H1 (cell line): ENCODE measurements around the gene VWA5B2. TPM values are rescaled to one million over a fixed set of nuclear protein-coding genes. Genes with fewer than 3 reads are reported as not detected.

Experiments used
- CTCF ChIA-PET: fragments of 300-600 bp; sonication (Branson Sonifier 250); formaldehyde crosslinking; loops from one replicate; lab custom pipeline; 2021; ENCODE audit not compliant: partially characterized antibody; lab: Charles Lee
- POLR2A ChIA-PET: fragments of 300-600 bp; sonication (Branson Sonifier 250); formaldehyde crosslinking; loops from one replicate; lab custom pipeline; 2021; ENCODE audit warnings: inconsistent platforms; ENCODE audit not compliant: partially characterized antibody; lab: Charles Lee
- DNase-seq, 2 experiments: peaks; one replicate each; pipeline versions ENCODE4 v3.0.0 to v3.0.0-alpha.2; 2010 to 2022; ENCODE audit warnings: low spot score in 2 of 2, low read depth in 1 of 2, mixed read lengths in 1 of 2
- FAIRE-seq: peaks from 2 replicates; lab custom pipeline; 2011; peaks lifted over from hg19 to GRCh38; lab: Jason Lieb, UNC
- H2AFZ ChIP-seq: 2 replicates; pipeline ENCODE4 v1.8.1; 2012; ENCODE audit warnings: low read length, inconsistent platforms
- H2AK5ac ChIP-seq: 2 replicates; pipeline ENCODE4 v1.6.1; 2013; ENCODE audit warnings: low read depth, low read length
- H2BK120ac ChIP-seq: replicated peaks from 2 replicates; pipeline ENCODE3; 2013; ENCODE audit warnings: low read depth, low read length, inconsistent platforms
- H2BK12ac ChIP-seq: 2 replicates; pipeline ENCODE4 v1.6.1; 2013; ENCODE audit warnings: low read depth, low read length
- H2BK15ac ChIP-seq: 2 replicates; pipeline ENCODE4 v1.6.1; 2013; ENCODE audit warnings: low read length
- H2BK20ac ChIP-seq: 2 replicates; pipeline ENCODE4 v1.6.1; 2013; ENCODE audit warnings: low read length
- H2BK5ac ChIP-seq: 2 replicates; pipeline ENCODE4 v1.6.1; 2013; ENCODE audit warnings: low read depth, low read length
- H3K14ac ChIP-seq: 2 replicates; pipeline ENCODE4 v1.6.1; 2013; ENCODE audit warnings: inconsistent platforms; ENCODE audit not compliant: insufficient read length
- H3K18ac ChIP-seq: 2 replicates; pipeline ENCODE4 v1.6.1; 2013; ENCODE audit warnings: low read length; ENCODE audit errors: extremely low read depth
- H3K23ac ChIP-seq: 2 replicates; pipeline ENCODE4 v1.6.1; 2013; ENCODE audit warnings: inconsistent platforms; ENCODE audit not compliant: insufficient read length
- H3K23me2 ChIP-seq: 2 replicates; pipeline ENCODE4 v1.6.1; 2013; ENCODE audit warnings: low read depth, low read length
- H3K27ac ChIP-seq: 2 replicates; pipeline ENCODE4 v1.6.1; 2011; ENCODE audit warnings: low read depth, low read length, inconsistent platforms
- H3K27me3 ChIP-seq, 4 experiments: replicated peaks in 1 of 4; 1 replicate in 1 of 4; 2 replicates in 3 of 4; pipeline versions ENCODE4 v1.6.1 to v1.8.1; 2011 to 2013; ENCODE audit warnings: low read length in 3 of 4, mild to moderate bottlenecking in 3 of 4, inconsistent platforms in 2 of 4, mixed read lengths in 2 of 4, moderate library complexity in 1 of 4; ENCODE audit not compliant: control insufficient read depth in 3 of 4, insufficient read depth in 3 of 4; ENCODE audit errors: extremely low read depth in 1 of 4
- H3K36me3 ChIP-seq, 4 experiments: 2 replicates each; pipeline versions ENCODE4 v1.6.1 to v1.8.1; 2011 to 2013; ENCODE audit warnings: mild to moderate bottlenecking in 4 of 4, low read length in 3 of 4, moderate library complexity in 2 of 4, control low read depth in 1 of 4, inconsistent platforms in 1 of 4; ENCODE audit not compliant: insufficient read depth in 4 of 4, control insufficient read depth in 2 of 4
- H3K4ac ChIP-seq: replicated peaks from 2 replicates; pipeline ENCODE3; 2013; ENCODE audit warnings: low read length, low read depth, mixed read lengths, inconsistent platforms; ENCODE audit not compliant: insufficient read length
- H3K4me1 ChIP-seq, 4 experiments: replicated peaks in 1 of 4; 1 replicate in 1 of 4; 2 replicates in 3 of 4; pipeline versions ENCODE4 v1.6.1 to v1.8.1; 2011 to 2013; ENCODE audit warnings: low read length in 3 of 4, inconsistent platforms in 2 of 4, mixed read lengths in 1 of 4; ENCODE audit not compliant: insufficient read depth in 4 of 4, control insufficient read depth in 3 of 4
- H3K4me2 ChIP-seq, 2 experiments: 2 replicates each; pipeline versions ENCODE4 v1.6.1 to v1.8.1; 2011 to 2013; ENCODE audit warnings: low read depth in 2 of 2, low read length in 2 of 2, control low read depth in 1 of 2, inconsistent platforms in 1 of 2, mild to moderate bottlenecking in 1 of 2; ENCODE audit not compliant: insufficient read depth in 1 of 2
- H3K4me3 ChIP-seq, 4 experiments: fragments of 200-600, 300-600 bp in 1 of 4; sonication (generic), shearing (Covaris generic), sonication (Bioruptor Twin) in 1 of 4; 2 replicates each; pipeline versions ENCODE4 v1.5.1 to v1.8.1; 2011 to 2016; ENCODE audit warnings: low read length in 4 of 4, low read depth in 3 of 4, control low read depth in 2 of 4, inconsistent platforms in 2 of 4, mild to moderate bottlenecking in 2 of 4, mixed read lengths in 1 of 4, moderate library complexity in 1 of 4; ENCODE audit not compliant: insufficient read depth in 2 of 4; ENCODE audit errors: extremely low read depth in 1 of 4
- H3K56ac ChIP-seq: replicated peaks from 2 replicates; pipeline ENCODE3; 2013; ENCODE audit warnings: low read depth, mild to moderate bottlenecking, mixed read lengths, low read length, inconsistent platforms; ENCODE audit not compliant: insufficient read length
- H3K79me1 ChIP-seq: 2 replicates; pipeline ENCODE4 v1.6.1; 2013; ENCODE audit warnings: low read depth, low read length, control low read depth
- H3K79me2 ChIP-seq, 2 experiments: 2 replicates each; pipeline versions ENCODE4 v1.6.1 to v1.8.1; 2012 to 2013; ENCODE audit warnings: low read length in 2 of 2, mild to moderate bottlenecking in 2 of 2, inconsistent platforms in 1 of 2; ENCODE audit not compliant: insufficient read depth in 2 of 2, control insufficient read depth in 1 of 2
- H3K9ac ChIP-seq, 4 experiments: replicated peaks in 1 of 4; 1 replicate in 1 of 4; 2 replicates in 3 of 4; pipeline versions ENCODE4 v1.6.1 to v1.8.1; 2011 to 2013; ENCODE audit warnings: low read depth in 3 of 4, low read length in 3 of 4, control low read depth in 2 of 4, mild to moderate bottlenecking in 2 of 4, moderate library complexity in 2 of 4, inconsistent platforms in 1 of 4; ENCODE audit errors: extremely low read depth in 1 of 4
- H3K9me3 ChIP-seq, 2 experiments: 2 replicates each; pipeline versions ENCODE4 v1.6.1 to v1.8.1; 2012 to 2013; ENCODE audit warnings: mild to moderate bottlenecking in 2 of 2, moderate library complexity in 2 of 2, control low read depth in 1 of 2, inconsistent platforms in 1 of 2, low read depth in 1 of 2, low read length in 1 of 2, mixed read lengths in 1 of 2; ENCODE audit not compliant: insufficient read depth in 2 of 2
- H4K20me1 ChIP-seq, 2 experiments: replicated peaks in 1 of 2; 2 replicates each; pipeline versions ENCODE3 to v1.8.1; 2011 to 2013; ENCODE audit warnings: inconsistent platforms in 2 of 2, low read length in 2 of 2, mild to moderate bottlenecking in 1 of 2; ENCODE audit not compliant: insufficient read depth in 2 of 2, control insufficient read depth in 1 of 2
- H4K5ac ChIP-seq: 2 replicates; pipeline ENCODE4 v1.6.1; 2013; ENCODE audit warnings: low read length, low read depth, mixed read lengths, inconsistent platforms; ENCODE audit not compliant: insufficient read length
- H4K8ac ChIP-seq: 2 replicates; pipeline ENCODE4 v1.8.0; 2013; ENCODE audit warnings: mild to moderate bottlenecking, moderate library complexity, low read length, inconsistent platforms; ENCODE audit not compliant: insufficient read depth; ENCODE audit errors: extremely low read depth
- H4K91ac ChIP-seq: replicated peaks from 2 replicates; pipeline ENCODE3; 2013; ENCODE audit warnings: low read length, mixed read lengths, inconsistent platforms; ENCODE audit not compliant: insufficient read length
- ASH2L ChIP-seq: fragments of 200-600, 300-600 bp; sonication (generic); IDR thresholded peaks from one replicate; pipeline ENCODE4 v1.7.1; 2017; ENCODE audit warnings: low read length
- CHD1 ChIP-seq: IDR thresholded peaks from 2 replicates; pipeline ENCODE4 v1.6.1; 2012; ENCODE audit warnings: low read depth, low read length, improper control_type of control experiment
- EZH2 ChIP-seq: fragments of 200-600 bp; sonication (generic); IDR thresholded peaks from 2 replicates; pipeline ENCODE4 v1.7.1; 2012; ENCODE audit warnings: low read depth, mild to moderate bottlenecking, moderate library complexity, low read length, inconsistent platforms; ENCODE audit not compliant: severe bottlenecking
- HDAC6 ChIP-seq: IDR thresholded peaks from one replicate; pipeline ENCODE4 v1.7.1; 2012; ENCODE audit warnings: low read depth, mild to moderate bottlenecking, inconsistent platforms, low read length, moderate library complexity
- KDM4A ChIP-seq: IDR thresholded peaks from one replicate; pipeline ENCODE4 v1.7.1; 2012; ENCODE audit warnings: low read depth, mild to moderate bottlenecking, moderate library complexity, low read length, inconsistent platforms; ENCODE audit not compliant: severe bottlenecking
- PHF8 ChIP-seq: fragments of 200-600 bp; sonication (generic); conservative IDR thresholded peaks from 2 replicates; pipeline ENCODE4 v1.7.1; 2012; ENCODE audit warnings: low read depth, mild to moderate bottlenecking, inconsistent platforms, low read length, moderate library complexity
- RNF2 ChIP-seq: fragments of 200-900, 300-1000 bp; sonication (generic); IDR thresholded peaks from 2 replicates; pipeline ENCODE4 v1.7.1; 2016; ENCODE audit warnings: borderline replicate concordance, low read depth, mild to moderate bottlenecking, antibody characterized with exemption, low read length; ENCODE audit not compliant: poor library complexity, severe bottlenecking; ENCODE audit errors: missing control alignments
- SIRT6 ChIP-seq: IDR thresholded peaks from one replicate; pipeline ENCODE4 v1.7.1; 2012; ENCODE audit warnings: low read length, inconsistent platforms
- SUZ12 ChIP-seq: fragments of 200-600 bp; sonication (generic); IDR thresholded peaks from 2 replicates; pipeline ENCODE4 v1.6.1; 2012; ENCODE audit warnings: mild to moderate bottlenecking, inconsistent platforms, low read length, moderate library complexity, mixed read lengths
- WGBS, 2 experiments: shearing (Covaris generic) in 1 of 2; methylation state at CpG; one replicate each; pipeline versions ENCODE4 v1.1.6 to v1.1.7; 2013 to 2015; ENCODE audit warnings: low lambda C conversion rate in 2 of 2, mixed read lengths in 2 of 2, inconsistent platforms in 1 of 2, low coverage in 1 of 2, missing lambda C conversion rate in 1 of 2; ENCODE audit not compliant: insufficient replicate concordance in 2 of 2, insufficient coverage in 1 of 2, insufficient read length in 1 of 2; ENCODE audit errors: extremely low coverage in 1 of 2, missing lambda C conversion rate in 1 of 2; 5-methylcytosine and 5-hydroxymethylcytosine counted together
- polyA plus RNA-seq, 7 experiments: library from polyadenylated mRNA; depleted of rRNA in 3 of 7; stranded (reverse) in 5 of 7; unstranded in 2 of 7; fragments of >200 nt in 5 of 7; fragments of 200-250 nt in 2 of 7; gene quantifications; 1 replicate in 5 of 7; 2 replicates in 1 of 7; 4 replicates in 1 of 7; pipeline versions ENCODE4 v1.2.1 to v1.2.3, GENCODE V29; 2011 to 2013; ENCODE audit warnings: missing spikeins in 2 of 7, mixed read lengths in 2 of 7
- total RNA-seq: library from RNA; stranded (reverse); fragmentation: NEBNext Ultra II Directional; extraction: Animal tissue kit (Norgen Biotek cat#: 25700); gene quantifications from 2 replicates; pipeline ENCODE4 v1.2.1, GENCODE V29; 2021

The VWA5B2 gene
- total and polyA plus RNA-seq, 2 of the 8 experiments (the other 6 are each of a cell fraction or from before 2014, with no cell fraction given) = 0.53 to 0.56 TPM

DNA sequence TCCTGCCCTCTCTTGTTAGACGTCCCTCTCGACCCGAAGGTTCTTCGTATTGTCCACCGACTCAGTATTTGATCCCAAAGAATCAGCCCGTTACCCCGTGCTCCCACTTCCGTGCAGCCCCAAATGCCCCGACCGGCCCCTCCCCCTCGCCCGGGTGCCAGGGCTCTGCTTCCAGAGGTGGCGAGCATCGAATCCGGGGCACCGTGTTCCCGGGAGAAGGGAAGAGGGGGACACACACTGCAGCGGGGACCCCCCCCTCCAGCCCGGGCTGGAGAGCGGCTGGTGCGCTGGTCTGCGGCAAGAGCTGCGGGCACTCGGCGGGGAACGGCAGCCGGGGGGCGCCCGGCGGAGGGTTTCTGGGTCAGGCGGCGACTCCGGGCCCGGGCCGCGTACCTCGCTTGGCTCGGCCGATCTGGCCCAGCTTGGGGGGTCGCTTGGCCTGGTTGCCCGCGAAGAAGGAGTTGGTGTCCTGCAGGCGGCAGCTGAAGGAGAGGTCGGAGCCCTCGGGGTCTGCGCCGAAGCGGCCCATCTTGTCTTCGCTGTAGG lies 31.4 kb downstream of the VWA5B2 start:
- H3K14ac ChIP-seq = no peak overlapping the region
- no peak overlapping the region for H2BK12ac ChIP-seq
- POLR2A ChIA-PET = interaction anchor here (0.6 to 3.1 kb wide), 13 partner anchors 11 to 126 kb away, joined by 3 to 9 read pairs (median 6); partner anchors contain the start of genes ABCF3, ALG3, ECE2 and EEF1AKMT4
- H3K27ac ChIP-seq = no peak overlapping the region
- peak; percentile 47 for TF ChIP-seq KDM4A
- no peak for TF ChIP-seq CHD1
- 0 out of 2 replicates have a peak, but pooled peaks have one; percentile 31 for TF ChIP-seq PHF8
- TF ChIP-seq HDAC6 = no peak
- TF ChIP-seq RNF2 = peak; percentile 39
- TF ChIP-seq SUZ12 = peak; percentile 41
- no peak for TF ChIP-seq SIRT6
- peak; percentile 37 for TF ChIP-seq ASH2L
- TF ChIP-seq EZH2 = peak; percentile 67
- peaks cover 7 to 50% (median 38%) of the 10 kb centered on the region in 4 experiments for H3K27me3 ChIP-seq
- peaks cover 13 to 19% of the 10 kb centered on the region in 2 experiments for H4K20me1 ChIP-seq
- CTCF ChIA-PET = interaction anchor here (0.7 to 14.0 kb wide), 8 partner anchors 11 to 356 kb away, joined by 3 to 136 read pairs (median 4); partner anchors contain the start of genes EEF1AKMT4 and VWA5B2
- H3K4ac ChIP-seq = no peak overlapping the region
- H3K9ac ChIP-seq = peak overlapping the region in 2 of 4 experiments; percentile 37 to 62; a peak in 4 of 7 replicates
- peak overlapping the region; percentile 89 to 97 for H3K4me2 ChIP-seq
- H3K23ac ChIP-seq = no peak overlapping the region
- no peak overlapping the region for H2BK5ac ChIP-seq
- no peak overlapping the region for H4K5ac ChIP-seq
- H3K9me3 ChIP-seq = no peaks in the 10 kb centered on the region
- H2BK120ac ChIP-seq = no peak overlapping the region
- H2AK5ac ChIP-seq = no peak overlapping the region
- peak overlapping the region; percentile 36 to 84 (median 58) for H3K4me3 ChIP-seq
- H2BK15ac ChIP-seq = no peak overlapping the region
- no peaks in the 10 kb centered on the region for H3K79me2 ChIP-seq
- H3K4me1 ChIP-seq = peaks cover 0 to 17% (median 8%) of the 10 kb centered on the region in 4 experiments; a peak in 4 of 7 replicates
- no peak overlapping the region; the same call in 1 of the 2 replicates for H2AFZ ChIP-seq
- 1% methylated on average over 37 of the region's 49 CpGs; no CpG with 5 or more reads in 1 of the 2 experiments for WGBS, 2 experiments
- H3K18ac ChIP-seq = no peak overlapping the region; the same call in 1 of the 2 replicates
- FAIRE-seq (no peak), DNase-seq (peak in 1 of 2 experiments; percentile 79)
- H2BK20ac ChIP-seq = no peak overlapping the region
- peak overlapping the region; percentile 38; the same call in 1 of the 2 replicates for H4K8ac ChIP-seq
- no peak overlapping the region for H4K91ac ChIP-seq
- H3K23me2 ChIP-seq = peaks cover 22% of the 10 kb centered on the region
- no peaks in the 10 kb centered on the region for H3K79me1 ChIP-seq
- H3K56ac ChIP-seq = no peak overlapping the region
- H3K36me3 ChIP-seq = no peaks in the 10 kb centered on the region
